Lung (tissue), 4 donors: ENCODE measurements around the gene ECI2. TPM values are rescaled to one million over a fixed set of nuclear protein-coding genes. Genes with fewer than 3 reads are reported as not detected.

ENCODE experiments used
- polyA plus RNA-seq, 2 donors: library from polyadenylated mRNA; stranded (reverse); fragments of 200-250 nt; gene quantifications; one replicate each; pipeline ENCODE4 v1.2.1, GENCODE V29; 2013
- total RNA-seq, 2 donors: library from RNA; depleted of rRNA in 1 of 2; stranded (reverse); fragments of >200 nt in 1 of 2; gene quantifications; one replicate each; pipeline ENCODE4 v1.2.1, GENCODE V29; 2014 to 2021
- donor health status: Bipolar disorder and iron deficiency.
- donor health status: healthy.
- donor health status: DM: yes; HTN: yes; CAD: no.

The ECI2 gene
- total and polyA plus RNA-seq, 4 donors: 18.9 to 68.0 (median 35.1) TPM

Other genes starting within 250 kb of the ECI2 start
- not detected for gene FAM217A, start 56.4 kb downstream of the ECI2 start, total RNA-seq
- not detected for gene FAM217A, start 56.4 kb downstream of the ECI2 start, polyA plus RNA-seq